K562 (cell line): ENCODE data around the gene RPRD1B. TPM values are rescaled to one million over a fixed set of nuclear protein-coding genes. Genes with fewer than 3 reads are reported as not detected.

Source experiments
- CHD2 ChIP-seq: IDR thresholded peaks from 2 replicates; pipeline ENCODE4 v1.6.1; 2011; ENCODE audit warnings: low read depth, low read length
- HDAC8 ChIP-seq: fragments of 450-650 bp; IDR thresholded peaks from 2 replicates; pipeline ENCODE4 v1.6.1; 2016; ENCODE audit warnings: mild to moderate bottlenecking, missing genetic modification characterization, moderate library complexity, missing compliant biosample characterization
- KDM4B ChIP-seq, 2 experiments: fragments of 450-650 bp in 1 of 2; sonication (generic) in 1 of 2; IDR thresholded peaks; 2 replicates each; pipeline ENCODE4 v1.6.1; 2016 to 2017; ENCODE audit warnings: borderline replicate concordance in 2 of 2, antibody characterized with exemption in 1 of 2, low read depth in 1 of 2, mild to moderate bottlenecking in 1 of 2
- PML ChIP-seq: IDR thresholded peaks from 2 replicates; pipeline ENCODE4 v1.6.1; 2012; ENCODE audit warnings: low read length, inconsistent platforms
- ZNF146 ChIP-seq: IDR thresholded peaks from one replicate; pipeline ENCODE4 v1.6.1; 2018; ENCODE audit warnings: missing compliant biosample characterization; ENCODE audit not compliant: unreplicated experiment
- ZNF79 ChIP-seq: fragments of 250-450 bp; sonication (Bioruptor Pico); IDR thresholded peaks from 2 replicates; pipeline ENCODE4 v1.4.0; 2020; ENCODE audit warnings: low read depth, mild to moderate bottlenecking, moderate library complexity
- polyA plus RNA-seq, 8 experiments: library from polyadenylated mRNA; depleted of rRNA in 4 of 8; stranded (reverse) in 5 of 8; unstranded in 3 of 8; fragments of >200 nt; fragmentation: Nextera tagmentation in 2 of 8; fragmentation: Illumina TruSeq in 1 of 8; extraction: Ambion mirVana in 2 of 8; extraction: Trizol in 1 of 8; gene quantifications; 2 replicates each; pipeline versions ENCODE4 v1.2.1 to v1.2.3, GENCODE V29; 2011 to 2014; ENCODE audit warnings: inconsistent platforms in 1 of 8, missing spikeins in 1 of 8
- total RNA-seq, 7 experiments: library from RNA; depleted of rRNA in 6 of 7; stranded (reverse); fragments of >200 nt in 6 of 7; fragmentation: Illumina TruSeq in 2 of 7; extraction: Trizol in 2 of 7; gene quantifications; 2 replicates each; pipeline versions ENCODE4 v1.2.1 to v1.2.3, GENCODE V29; 2011 to 2021; ENCODE audit warnings: low replicate concordance in 1 of 7
- TF ChIP-seq, protein P1 (sequence below): sonication (generic); formaldehyde crosslinking; IDR thresholded peaks from 2 replicates; pipeline ENCODE4 v1.8.1; 2023; ENCODE audit warnings: mild to moderate bottlenecking, missing genetic modification reagents
- TF ChIP-seq, protein P2 (sequence below): fragments of 450-650 bp; IDR thresholded peaks from 2 replicates; pipeline ENCODE4 v1.6.1; 2016; ENCODE audit warnings: mild to moderate bottlenecking, moderate library complexity
- TF ChIP-seq, protein P3 (sequence below): fragments of 450-650 bp; IDR thresholded peaks from 2 replicates; pipeline ENCODE4 v1.6.1; 2017; ENCODE audit warnings: antibody characterized with exemption, mild to moderate bottlenecking

RPRD1B gene
- total and polyA plus RNA-seq, 9 of the 15 experiments (the other 6 are each of a cell fraction or from before 2014, with no cell fraction given) = 5.5 to 43.0 (median 24.4) TPM

DNA sequence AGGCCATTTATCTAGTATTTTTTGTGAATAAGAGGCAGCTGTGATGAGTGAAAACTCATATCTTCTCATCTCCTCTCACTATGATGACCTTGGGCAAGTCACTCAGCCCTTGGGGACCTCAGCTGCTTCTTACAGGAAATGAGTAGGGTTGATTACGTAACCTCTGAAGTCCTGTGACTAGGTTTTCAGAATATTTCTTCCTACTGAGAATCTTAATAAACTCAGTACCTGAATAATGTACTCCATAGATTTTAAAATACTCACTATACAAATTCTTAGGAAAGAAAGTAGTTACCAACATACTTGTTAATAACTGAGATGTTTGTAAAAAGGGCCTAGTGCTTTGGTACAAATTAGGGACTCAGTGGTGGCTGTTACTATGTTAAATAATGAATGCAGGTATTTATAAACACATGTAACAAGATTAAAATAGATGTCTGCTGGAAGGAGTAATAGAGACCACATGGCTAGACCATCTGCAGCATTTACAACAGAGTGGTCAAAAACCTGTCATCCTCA lies 60.9 kb downstream of the RPRD1B start (continued):
- TF ChIP-seq, protein P1, sequence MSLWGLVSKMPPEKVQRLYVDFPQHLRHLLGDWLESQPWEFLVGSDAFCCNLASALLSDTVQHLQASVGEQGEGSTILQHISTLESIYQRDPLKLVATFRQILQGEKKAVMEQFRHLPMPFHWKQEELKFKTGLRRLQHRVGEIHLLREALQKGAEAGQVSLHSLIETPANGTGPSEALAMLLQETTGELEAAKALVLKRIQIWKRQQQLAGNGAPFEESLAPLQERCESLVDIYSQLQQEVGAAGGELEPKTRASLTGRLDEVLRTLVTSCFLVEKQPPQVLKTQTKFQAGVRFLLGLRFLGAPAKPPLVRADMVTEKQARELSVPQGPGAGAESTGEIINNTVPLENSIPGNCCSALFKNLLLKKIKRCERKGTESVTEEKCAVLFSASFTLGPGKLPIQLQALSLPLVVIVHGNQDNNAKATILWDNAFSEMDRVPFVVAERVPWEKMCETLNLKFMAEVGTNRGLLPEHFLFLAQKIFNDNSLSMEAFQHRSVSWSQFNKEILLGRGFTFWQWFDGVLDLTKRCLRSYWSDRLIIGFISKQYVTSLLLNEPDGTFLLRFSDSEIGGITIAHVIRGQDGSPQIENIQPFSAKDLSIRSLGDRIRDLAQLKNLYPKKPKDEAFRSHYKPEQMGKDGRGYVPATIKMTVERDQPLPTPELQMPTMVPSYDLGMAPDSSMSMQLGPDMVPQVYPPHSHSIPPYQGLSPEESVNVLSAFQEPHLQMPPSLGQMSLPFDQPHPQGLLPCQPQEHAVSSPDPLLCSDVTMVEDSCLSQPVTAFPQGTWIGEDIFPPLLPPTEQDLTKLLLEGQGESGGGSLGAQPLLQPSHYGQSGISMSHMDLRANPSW = no peak
- TF ChIP-seq ZNF146 (CRISPR knock-in tag) (no peak), PML (no peak), KDM4B (IDR thresholded peaks at IDR 0.05; ENCODE audit: borderline replicate concordance in 2 of 2, low read depth in 1 of 2) (no peak), HDAC8 (no peak), CHD2 (no peak), ZNF79 (CRISPR knock-in tag) (no peak)
- TF ChIP-seq, protein P2, sequence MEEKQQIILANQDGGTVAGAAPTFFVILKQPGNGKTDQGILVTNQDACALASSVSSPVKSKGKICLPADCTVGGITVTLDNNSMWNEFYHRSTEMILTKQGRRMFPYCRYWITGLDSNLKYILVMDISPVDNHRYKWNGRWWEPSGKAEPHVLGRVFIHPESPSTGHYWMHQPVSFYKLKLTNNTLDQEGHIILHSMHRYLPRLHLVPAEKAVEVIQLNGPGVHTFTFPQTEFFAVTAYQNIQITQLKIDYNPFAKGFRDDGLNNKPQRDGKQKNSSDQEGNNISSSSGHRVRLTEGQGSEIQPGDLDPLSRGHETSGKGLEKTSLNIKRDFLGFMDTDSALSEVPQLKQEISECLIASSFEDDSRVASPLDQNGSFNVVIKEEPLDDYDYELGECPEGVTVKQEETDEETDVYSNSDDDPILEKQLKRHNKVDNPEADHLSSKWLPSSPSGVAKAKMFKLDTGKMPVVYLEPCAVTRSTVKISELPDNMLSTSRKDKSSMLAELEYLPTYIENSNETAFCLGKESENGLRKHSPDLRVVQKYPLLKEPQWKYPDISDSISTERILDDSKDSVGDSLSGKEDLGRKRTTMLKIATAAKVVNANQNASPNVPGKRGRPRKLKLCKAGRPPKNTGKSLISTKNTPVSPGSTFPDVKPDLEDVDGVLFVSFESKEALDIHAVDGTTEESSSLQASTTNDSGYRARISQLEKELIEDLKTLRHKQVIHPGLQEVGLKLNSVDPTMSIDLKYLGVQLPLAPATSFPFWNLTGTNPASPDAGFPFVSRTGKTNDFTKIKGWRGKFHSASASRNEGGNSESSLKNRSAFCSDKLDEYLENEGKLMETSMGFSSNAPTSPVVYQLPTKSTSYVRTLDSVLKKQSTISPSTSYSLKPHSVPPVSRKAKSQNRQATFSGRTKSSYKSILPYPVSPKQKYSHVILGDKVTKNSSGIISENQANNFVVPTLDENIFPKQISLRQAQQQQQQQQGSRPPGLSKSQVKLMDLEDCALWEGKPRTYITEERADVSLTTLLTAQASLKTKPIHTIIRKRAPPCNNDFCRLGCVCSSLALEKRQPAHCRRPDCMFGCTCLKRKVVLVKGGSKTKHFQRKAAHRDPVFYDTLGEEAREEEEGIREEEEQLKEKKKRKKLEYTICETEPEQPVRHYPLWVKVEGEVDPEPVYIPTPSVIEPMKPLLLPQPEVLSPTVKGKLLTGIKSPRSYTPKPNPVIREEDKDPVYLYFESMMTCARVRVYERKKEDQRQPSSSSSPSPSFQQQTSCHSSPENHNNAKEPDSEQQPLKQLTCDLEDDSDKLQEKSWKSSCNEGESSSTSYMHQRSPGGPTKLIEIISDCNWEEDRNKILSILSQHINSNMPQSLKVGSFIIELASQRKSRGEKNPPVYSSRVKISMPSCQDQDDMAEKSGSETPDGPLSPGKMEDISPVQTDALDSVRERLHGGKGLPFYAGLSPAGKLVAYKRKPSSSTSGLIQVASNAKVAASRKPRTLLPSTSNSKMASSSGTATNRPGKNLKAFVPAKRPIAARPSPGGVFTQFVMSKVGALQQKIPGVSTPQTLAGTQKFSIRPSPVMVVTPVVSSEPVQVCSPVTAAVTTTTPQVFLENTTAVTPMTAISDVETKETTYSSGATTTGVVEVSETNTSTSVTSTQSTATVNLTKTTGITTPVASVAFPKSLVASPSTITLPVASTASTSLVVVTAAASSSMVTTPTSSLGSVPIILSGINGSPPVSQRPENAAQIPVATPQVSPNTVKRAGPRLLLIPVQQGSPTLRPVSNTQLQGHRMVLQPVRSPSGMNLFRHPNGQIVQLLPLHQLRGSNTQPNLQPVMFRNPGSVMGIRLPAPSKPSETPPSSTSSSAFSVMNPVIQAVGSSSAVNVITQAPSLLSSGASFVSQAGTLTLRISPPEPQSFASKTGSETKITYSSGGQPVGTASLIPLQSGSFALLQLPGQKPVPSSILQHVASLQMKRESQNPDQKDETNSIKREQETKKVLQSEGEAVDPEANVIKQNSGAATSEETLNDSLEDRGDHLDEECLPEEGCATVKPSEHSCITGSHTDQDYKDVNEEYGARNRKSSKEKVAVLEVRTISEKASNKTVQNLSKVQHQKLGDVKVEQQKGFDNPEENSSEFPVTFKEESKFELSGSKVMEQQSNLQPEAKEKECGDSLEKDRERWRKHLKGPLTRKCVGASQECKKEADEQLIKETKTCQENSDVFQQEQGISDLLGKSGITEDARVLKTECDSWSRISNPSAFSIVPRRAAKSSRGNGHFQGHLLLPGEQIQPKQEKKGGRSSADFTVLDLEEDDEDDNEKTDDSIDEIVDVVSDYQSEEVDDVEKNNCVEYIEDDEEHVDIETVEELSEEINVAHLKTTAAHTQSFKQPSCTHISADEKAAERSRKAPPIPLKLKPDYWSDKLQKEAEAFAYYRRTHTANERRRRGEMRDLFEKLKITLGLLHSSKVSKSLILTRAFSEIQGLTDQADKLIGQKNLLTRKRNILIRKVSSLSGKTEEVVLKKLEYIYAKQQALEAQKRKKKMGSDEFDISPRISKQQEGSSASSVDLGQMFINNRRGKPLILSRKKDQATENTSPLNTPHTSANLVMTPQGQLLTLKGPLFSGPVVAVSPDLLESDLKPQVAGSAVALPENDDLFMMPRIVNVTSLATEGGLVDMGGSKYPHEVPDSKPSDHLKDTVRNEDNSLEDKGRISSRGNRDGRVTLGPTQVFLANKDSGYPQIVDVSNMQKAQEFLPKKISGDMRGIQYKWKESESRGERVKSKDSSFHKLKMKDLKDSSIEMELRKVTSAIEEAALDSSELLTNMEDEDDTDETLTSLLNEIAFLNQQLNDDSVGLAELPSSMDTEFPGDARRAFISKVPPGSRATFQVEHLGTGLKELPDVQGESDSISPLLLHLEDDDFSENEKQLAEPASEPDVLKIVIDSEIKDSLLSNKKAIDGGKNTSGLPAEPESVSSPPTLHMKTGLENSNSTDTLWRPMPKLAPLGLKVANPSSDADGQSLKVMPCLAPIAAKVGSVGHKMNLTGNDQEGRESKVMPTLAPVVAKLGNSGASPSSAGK = no peak
- TF ChIP-seq, protein P3, sequence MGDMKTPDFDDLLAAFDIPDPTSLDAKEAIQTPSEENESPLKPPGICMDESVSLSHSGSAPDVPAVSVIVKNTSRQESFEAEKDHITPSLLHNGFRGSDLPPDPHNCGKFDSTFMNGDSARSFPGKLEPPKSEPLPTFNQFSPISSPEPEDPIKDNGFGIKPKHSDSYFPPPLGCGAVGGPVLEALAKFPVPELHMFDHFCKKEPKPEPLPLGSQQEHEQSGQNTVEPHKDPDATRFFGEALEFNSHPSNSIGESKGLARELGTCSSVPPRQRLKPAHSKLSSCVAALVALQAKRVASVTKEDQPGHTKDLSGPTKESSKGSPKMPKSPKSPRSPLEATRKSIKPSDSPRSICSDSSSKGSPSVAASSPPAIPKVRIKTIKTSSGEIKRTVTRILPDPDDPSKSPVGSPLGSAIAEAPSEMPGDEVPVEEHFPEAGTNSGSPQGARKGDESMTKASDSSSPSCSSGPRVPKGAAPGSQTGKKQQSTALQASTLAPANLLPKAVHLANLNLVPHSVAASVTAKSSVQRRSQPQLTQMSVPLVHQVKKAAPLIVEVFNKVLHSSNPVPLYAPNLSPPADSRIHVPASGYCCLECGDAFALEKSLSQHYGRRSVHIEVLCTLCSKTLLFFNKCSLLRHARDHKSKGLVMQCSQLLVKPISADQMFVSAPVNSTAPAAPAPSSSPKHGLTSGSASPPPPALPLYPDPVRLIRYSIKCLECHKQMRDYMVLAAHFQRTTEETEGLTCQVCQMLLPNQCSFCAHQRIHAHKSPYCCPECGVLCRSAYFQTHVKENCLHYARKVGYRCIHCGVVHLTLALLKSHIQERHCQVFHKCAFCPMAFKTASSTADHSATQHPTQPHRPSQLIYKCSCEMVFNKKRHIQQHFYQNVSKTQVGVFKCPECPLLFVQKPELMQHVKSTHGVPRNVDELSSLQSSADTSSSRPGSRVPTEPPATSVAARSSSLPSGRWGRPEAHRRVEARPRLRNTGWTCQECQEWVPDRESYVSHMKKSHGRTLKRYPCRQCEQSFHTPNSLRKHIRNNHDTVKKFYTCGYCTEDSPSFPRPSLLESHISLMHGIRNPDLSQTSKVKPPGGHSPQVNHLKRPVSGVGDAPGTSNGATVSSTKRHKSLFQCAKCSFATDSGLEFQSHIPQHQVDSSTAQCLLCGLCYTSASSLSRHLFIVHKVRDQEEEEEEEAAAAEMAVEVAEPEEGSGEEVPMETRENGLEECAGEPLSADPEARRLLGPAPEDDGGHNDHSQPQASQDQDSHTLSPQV = peak; percentile 63
